Osteoblast (primary cell): ENCODE data around the gene ARHGEF1. TPM values are rescaled to one million over a fixed set of nuclear protein-coding genes. Genes with fewer than 3 reads are reported as not detected.

Experiments
- DNase-seq: peaks from one replicate; pipeline ENCODE4 v3.0.0; 2011; ENCODE audit warnings: low spot score, mixed read lengths; ENCODE audit not compliant: insufficient read length; ENCODE audit errors: missing footprints
- H2AFZ ChIP-seq: 2 replicates; pipeline ENCODE4 v1.6.0; 2011; ENCODE audit warnings: mild to moderate bottlenecking, low read length
- H3K27ac ChIP-seq: 2 replicates; pipeline ENCODE4 v1.5.1; 2011; ENCODE audit warnings: mild to moderate bottlenecking, low read depth, low read length, moderate library complexity
- H3K27me3 ChIP-seq: 2 replicates; pipeline ENCODE4 v1.6.0; 2012; ENCODE audit warnings: mild to moderate bottlenecking, control low read depth, inconsistent platforms, low read length, moderate library complexity; ENCODE audit not compliant: insufficient read depth
- H3K36me3 ChIP-seq: 2 replicates; pipeline ENCODE4 v1.5.1; 2011; ENCODE audit warnings: mild to moderate bottlenecking, low read length, control low read depth, moderate library complexity; ENCODE audit not compliant: insufficient read depth
- H3K4me1 ChIP-seq: 2 replicates; pipeline ENCODE4 v1.5.1; 2011; ENCODE audit warnings: mild to moderate bottlenecking, low read length, control low read depth, moderate library complexity; ENCODE audit not compliant: insufficient read depth
- H3K4me2 ChIP-seq: 2 replicates; pipeline ENCODE4 v1.6.0; 2011; ENCODE audit warnings: mild to moderate bottlenecking, low read length; ENCODE audit not compliant: insufficient read depth
- H3K4me3 ChIP-seq: fragments of 200-600 bp; sonication (generic); 3 replicates; pipeline ENCODE4 v1.5.1; 2012; ENCODE audit warnings: mild to moderate bottlenecking, low read length, inconsistent platforms; ENCODE audit not compliant: insufficient read depth
- H3K79me2 ChIP-seq: 2 replicates; pipeline ENCODE4 v1.6.0; 2012; ENCODE audit warnings: mild to moderate bottlenecking, low read length, control low read depth, inconsistent platforms; ENCODE audit not compliant: insufficient read depth
- H3K9me3 ChIP-seq: 2 replicates; pipeline ENCODE4 v1.5.1; 2011; ENCODE audit warnings: low read depth, low read length, control low read depth
- H4K20me1 ChIP-seq: 2 replicates; pipeline ENCODE4 v1.6.0; 2012; ENCODE audit warnings: mild to moderate bottlenecking, low read length, control low read depth; ENCODE audit not compliant: insufficient read depth
- total RNA-seq: library from RNA; depleted of rRNA; stranded (reverse); fragments of >200 nt; gene quantifications from 2 replicates; pipeline ENCODE4 v1.2.3, GENCODE V29; 2012
- TF ChIP-seq, protein P1 (sequence below): IDR thresholded peaks from 2 replicates; pipeline ENCODE4 v1.5.1; 2011; ENCODE audit warnings: mild to moderate bottlenecking, low read depth, low read length, moderate library complexity; ENCODE audit errors: extremely low read depth

ARHGEF1 gene
- total RNA-seq, 1 donor = 31.8 TPM

DNA sequence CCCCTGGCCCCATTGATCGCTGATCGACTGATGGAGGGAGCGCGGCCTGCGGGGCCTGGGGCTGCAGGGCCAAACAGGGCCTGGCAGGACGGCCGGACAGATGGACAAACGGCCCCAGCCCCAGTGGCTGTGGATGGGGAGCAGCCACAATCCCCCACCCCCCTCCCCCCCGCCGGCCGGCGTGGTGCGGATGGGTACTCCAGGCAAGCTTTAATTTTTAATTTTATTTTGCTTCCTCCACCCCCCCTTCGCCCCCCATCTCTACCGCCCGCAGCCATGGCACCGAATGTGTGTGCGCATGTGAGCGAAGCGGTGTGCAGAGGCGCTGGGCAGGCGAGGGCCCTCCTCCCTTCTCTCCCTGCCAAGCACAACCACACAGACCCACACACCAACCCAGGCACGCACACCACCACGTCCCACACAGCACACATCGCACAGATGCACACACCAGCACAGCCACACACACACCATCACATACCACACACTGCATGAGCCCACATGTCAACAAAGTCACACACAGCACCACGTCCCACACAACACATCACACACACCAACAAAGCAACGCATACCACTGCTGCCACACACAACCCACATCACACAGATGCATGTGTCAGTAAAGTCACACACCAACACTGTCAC lies 32.9 kb downstream of the ARHGEF1 start:
- peaks cover 54% of the 10 kb centered on the region for H3K27me3 ChIP-seq
- H3K4me1 ChIP-seq = no peaks in the 10 kb centered on the region
- TF ChIP-seq, protein P1, sequence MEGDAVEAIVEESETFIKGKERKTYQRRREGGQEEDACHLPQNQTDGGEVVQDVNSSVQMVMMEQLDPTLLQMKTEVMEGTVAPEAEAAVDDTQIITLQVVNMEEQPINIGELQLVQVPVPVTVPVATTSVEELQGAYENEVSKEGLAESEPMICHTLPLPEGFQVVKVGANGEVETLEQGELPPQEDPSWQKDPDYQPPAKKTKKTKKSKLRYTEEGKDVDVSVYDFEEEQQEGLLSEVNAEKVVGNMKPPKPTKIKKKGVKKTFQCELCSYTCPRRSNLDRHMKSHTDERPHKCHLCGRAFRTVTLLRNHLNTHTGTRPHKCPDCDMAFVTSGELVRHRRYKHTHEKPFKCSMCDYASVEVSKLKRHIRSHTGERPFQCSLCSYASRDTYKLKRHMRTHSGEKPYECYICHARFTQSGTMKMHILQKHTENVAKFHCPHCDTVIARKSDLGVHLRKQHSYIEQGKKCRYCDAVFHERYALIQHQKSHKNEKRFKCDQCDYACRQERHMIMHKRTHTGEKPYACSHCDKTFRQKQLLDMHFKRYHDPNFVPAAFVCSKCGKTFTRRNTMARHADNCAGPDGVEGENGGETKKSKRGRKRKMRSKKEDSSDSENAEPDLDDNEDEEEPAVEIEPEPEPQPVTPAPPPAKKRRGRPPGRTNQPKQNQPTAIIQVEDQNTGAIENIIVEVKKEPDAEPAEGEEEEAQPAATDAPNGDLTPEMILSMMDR = no peak
- H4K20me1 ChIP-seq = peaks cover 5% of the 10 kb centered on the region
- H3K27ac ChIP-seq = no peak overlapping the region
- H3K36me3 ChIP-seq = no peaks in the 10 kb centered on the region
- no peak overlapping the region for H3K4me3 ChIP-seq
- H3K4me2 ChIP-seq = no peak overlapping the region
- no peak for DNase-seq
- no peaks in the 10 kb centered on the region for H3K79me2 ChIP-seq
- H2AFZ ChIP-seq = no peak overlapping the region
- H3K9me3 ChIP-seq = no peaks in the 10 kb centered on the region

DNA sequence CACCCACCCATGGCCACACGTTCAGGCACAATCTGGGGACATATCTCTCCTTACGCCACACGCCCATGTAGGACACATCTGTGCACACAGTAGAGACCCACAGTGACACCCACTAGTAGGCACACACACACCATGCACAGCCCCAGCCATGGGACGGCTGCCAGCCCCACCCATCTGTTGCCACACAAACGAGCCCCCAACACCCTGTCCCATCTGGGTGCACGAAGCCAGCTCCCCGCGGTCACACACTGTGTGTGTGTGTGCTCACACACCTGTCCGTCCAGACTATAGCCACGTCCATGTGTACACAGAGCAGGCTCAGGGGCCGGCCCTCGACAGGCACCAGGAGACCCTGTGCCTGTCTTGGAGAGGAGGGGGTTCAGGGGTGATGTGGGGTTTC lies 34.7 kb downstream of the ARHGEF1 start:
- no peaks in the 10 kb centered on the region for H4K20me1 ChIP-seq
- no peak overlapping the region for H3K4me3 ChIP-seq
- no peaks in the 10 kb centered on the region for H3K79me2 ChIP-seq
- TF ChIP-seq, protein P1 = no peak
- H3K36me3 ChIP-seq = no peaks in the 10 kb centered on the region
- no peak overlapping the region for H3K4me2 ChIP-seq
- H2AFZ ChIP-seq = no peak overlapping the region
- no peaks in the 10 kb centered on the region for H3K9me3 ChIP-seq
- no peak overlapping the region for H3K27ac ChIP-seq
- DNase-seq = no peak
- H3K27me3 ChIP-seq = peaks cover 49% of the 10 kb centered on the region
- no peaks in the 10 kb centered on the region for H3K4me1 ChIP-seq

DNA sequence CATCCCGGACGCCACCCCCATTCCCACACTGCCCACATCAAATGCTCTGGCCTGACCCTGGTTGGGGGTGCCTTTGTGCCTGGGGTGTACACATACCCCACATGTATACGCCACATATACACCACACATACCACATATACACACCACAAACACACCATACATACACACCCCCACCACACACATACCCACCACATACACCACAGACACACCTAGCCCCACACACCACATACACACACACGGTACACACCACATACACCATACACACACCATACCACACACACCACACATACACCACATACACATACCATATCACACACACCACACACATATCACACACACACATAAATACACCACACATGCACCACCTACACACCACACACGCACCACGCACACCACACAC lies 35.1 kb downstream of the ARHGEF1 start:
- Histone ChIP-seq H3K4me1 (no peaks in the 10 kb centered on the region), H3K79me2 (no peaks in the 10 kb centered on the region), H3K4me2 (no peak overlapping the region), H3K27me3 (peaks cover 51% of the 10 kb centered on the region), H2AFZ (no peak overlapping the region), H3K9me3 (no peaks in the 10 kb centered on the region), H3K4me3 (no peak overlapping the region), H4K20me1 (no peaks in the 10 kb centered on the region), H3K36me3 (no peaks in the 10 kb centered on the region), H3K27ac (no peak overlapping the region)
- no peak for DNase-seq
- TF ChIP-seq, protein P1 = no peak

DNA sequence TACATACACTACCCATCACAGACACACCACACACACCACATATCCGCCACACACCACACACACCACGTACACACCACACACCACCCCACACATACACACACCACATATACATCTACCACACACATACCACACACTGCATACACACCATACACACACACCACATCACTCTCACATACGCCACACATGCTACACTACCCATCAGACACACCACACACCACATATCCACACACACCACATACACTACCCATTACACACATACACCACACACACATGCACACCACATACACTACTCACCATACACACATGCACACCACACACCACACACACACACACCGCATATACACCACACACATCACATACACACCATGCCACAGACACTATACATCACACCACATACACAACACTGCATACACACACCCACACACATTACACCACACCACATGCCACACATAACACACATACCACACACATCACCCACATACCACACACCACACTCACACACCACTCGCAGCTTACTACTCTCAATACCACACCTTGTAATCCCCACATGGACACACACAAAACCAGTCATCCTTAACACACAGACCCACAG lies 35.8 kb downstream of the ARHGEF1 start:
- H2AFZ ChIP-seq = no peak overlapping the region
- no peaks in the 10 kb centered on the region for H3K79me2 ChIP-seq
- no peaks in the 10 kb centered on the region for H3K4me1 ChIP-seq
- no peak overlapping the region for H3K4me2 ChIP-seq
- no peak for DNase-seq
- no peaks in the 10 kb centered on the region for H4K20me1 ChIP-seq
- H3K27me3 ChIP-seq = peaks cover 48% of the 10 kb centered on the region
- H3K36me3 ChIP-seq = no peaks in the 10 kb centered on the region
- H3K4me3 ChIP-seq = no peak overlapping the region
- no peaks in the 10 kb centered on the region for H3K9me3 ChIP-seq
- TF ChIP-seq, protein P1 = no peak
- no peak overlapping the region for H3K27ac ChIP-seq
